Memory B cell (primary cell): ENCODE measurements around the gene FKBP2.
A peak's percentile ranks its signal among the peaks of the same experiment; 100 is the strongest.

Experiments used
- ATAC-seq: fragments of 150-1000 bp; cut with Tn5 transposase; 2 replicates; pipeline ENCODE4 v1.10.0; 2021; ENCODE audit warnings: low read depth, mild to moderate bottlenecking, moderate library complexity
- DNase-seq, 2 donors: peaks; one replicate each; pipeline ENCODE4 v3.0.0; 2022; ENCODE audit warnings: low spot score in 2 of 2
- H3K27ac Mint-ChIP-seq: one replicate; pipeline ENCODE4 v1.8.0; 2022; ENCODE audit warnings: mild to moderate bottlenecking, moderate library complexity, mixed read lengths
- H3K27me3 Mint-ChIP-seq: one replicate; pipeline ENCODE4 v1.8.0; 2022; ENCODE audit warnings: mixed read lengths
- H3K36me3 Mint-ChIP-seq: one replicate; pipeline ENCODE4 v1.8.0; 2022; ENCODE audit warnings: mild to moderate bottlenecking, mixed read lengths
- H3K4me1 Mint-ChIP-seq: one replicate; pipeline ENCODE4 v1.8.0; 2022; ENCODE audit warnings: mixed read lengths
- H3K4me3 Mint-ChIP-seq: one replicate; pipeline ENCODE4 v1.8.0; 2022; ENCODE audit warnings: mild to moderate bottlenecking, moderate library complexity, mixed read lengths
- H3K9me3 Mint-ChIP-seq: one replicate; pipeline ENCODE4 v1.8.0; 2022; ENCODE audit warnings: mixed read lengths

FKBP2 gene

GRCh38 chr11:64281957-64282770, 41.3 kb downstream of the FKBP2 start:
- Mint-ChIP-seq H3K27ac (peak overlapping the region; percentile 62), H3K4me1 (peaks cover 13% of the 10 kb centered on the region), H3K36me3 (peaks cover 11% of the 10 kb centered on the region), H3K4me3 (no peak overlapping the region), H3K9me3 (no peaks in the 10 kb centered on the region), H3K27me3 (no peaks in the 10 kb centered on the region)
- no peak for DNase-seq
- ATAC-seq = no peak

GRCh38 chr11:64283092-64283491, 42.2 kb downstream of the FKBP2 start:
- peaks cover 13% of the 10 kb centered on the region for H3K4me1 Mint-ChIP-seq
- peak overlapping the region; percentile 99 for H3K27ac Mint-ChIP-seq
- H3K27me3 Mint-ChIP-seq = no peaks in the 10 kb centered on the region
- ATAC-seq (no peak), DNase-seq (no peak)
- H3K4me3 Mint-ChIP-seq = peak overlapping the region; percentile 51
- H3K36me3 Mint-ChIP-seq = peaks cover 11% of the 10 kb centered on the region
- no peaks in the 10 kb centered on the region for H3K9me3 Mint-ChIP-seq

GRCh38 chr11:64284048-64284961, 43.4 kb downstream of the FKBP2 start, which contains the start of gene BAD:
Gene BAD (minus strand): TSS chr11:64284665. CDS start chr11:64284368, 297 bp downstream.
- peaks cover 13% of the 10 kb centered on the region for H3K4me1 Mint-ChIP-seq
- ATAC-seq (peak; percentile 74), DNase-seq (peak; percentile 80 to 87)
- H3K4me3 Mint-ChIP-seq = peak within 1 kb of the TSS; percentile 97
- H3K9me3 Mint-ChIP-seq = no peaks in the 10 kb centered on the region
- no peaks in the 10 kb centered on the region for H3K27me3 Mint-ChIP-seq
- peaks cover 6% of the 10 kb centered on the region for H3K36me3 Mint-ChIP-seq
- H3K27ac Mint-ChIP-seq = peak within 1 kb of the TSS; percentile 99

GRCh38 chr11:64284962-64285884, 44.3 kb downstream of the FKBP2 start, which contains the start of gene GPR137:
Gene GPR137 (plus strand): TSS chr11:64285848. CDS start chr11:64286525, 677 bp downstream.
- peak; percentile 98 to 100 for DNase-seq

GRCh38 chr11:64285885-64286800, 45.2 kb downstream of the FKBP2 start:
- Mint-ChIP-seq H3K4me3 (peak overlapping the region; percentile 97), H3K27me3 (peaks cover 5% of the 10 kb centered on the region), H3K36me3 (peaks cover 5% of the 10 kb centered on the region), H3K4me1 (peaks cover 17% of the 10 kb centered on the region), H3K27ac (peak overlapping the region; percentile 99), H3K9me3 (no peaks in the 10 kb centered on the region)
- DNase-seq (no peak), ATAC-seq (no peak)

More at GRCh38 chr11:64284962-64285884, 44.3 kb downstream of the FKBP2 start, which contains the start of gene GPR137:
- peak; percentile 71 for ATAC-seq
- Mint-ChIP-seq H3K27ac (peak within 1 kb of the TSS; percentile 99), H3K27me3 (no peaks in the 10 kb centered on the region), H3K36me3 (peaks cover 6% of the 10 kb centered on the region), H3K9me3 (no peaks in the 10 kb centered on the region), H3K4me1 (peaks cover 13% of the 10 kb centered on the region), H3K4me3 (peak within 1 kb of the TSS; percentile 97)

GRCh38 chr11:64286801-64287159, 45.9 kb downstream of the FKBP2 start:
- Mint-ChIP-seq H3K4me3 (peak overlapping the region; percentile 87), H3K4me1 (peaks cover 17% of the 10 kb centered on the region), H3K9me3 (no peaks in the 10 kb centered on the region), H3K36me3 (peaks cover 3% of the 10 kb centered on the region), H3K27ac (peak overlapping the region; percentile 79), H3K27me3 (peaks cover 5% of the 10 kb centered on the region)
- ATAC-seq (no peak), DNase-seq (no peak)

GRCh38 chr11:64287676-64288352, 46.9 kb downstream of the FKBP2 start:
- DNase-seq (no peak), ATAC-seq (no peak)
- Mint-ChIP-seq H3K4me1 (peaks cover 18% of the 10 kb centered on the region), H3K9me3 (no peaks in the 10 kb centered on the region), H3K36me3 (no peaks in the 10 kb centered on the region), H3K27me3 (peaks cover 7% of the 10 kb centered on the region), H3K27ac (no peak overlapping the region), H3K4me3 (no peak overlapping the region)

- H3K4me1 Mint-ChIP-seq = peaks cover 16% of the 10 kb centered on the region
- H3K9me3 Mint-ChIP-seq = no peaks in the 10 kb centered on the region
- no peak for ATAC-seq
- no peak for DNase-seq
- H3K27ac Mint-ChIP-seq = no peak overlapping the region
- H3K36me3 Mint-ChIP-seq = no peaks in the 10 kb centered on the region
- no peak overlapping the region for H3K4me3 Mint-ChIP-seq
- peaks cover 10% of the 10 kb centered on the region for H3K27me3 Mint-ChIP-seq
Observed at GRCh38 chr11:64288353-64288750, 47.5 kb downstream of the FKBP2 start.

GRCh38 chr11:64289002-64289564, 48.2 kb downstream of the FKBP2 start:
- Mint-ChIP-seq H3K36me3 (no peaks in the 10 kb centered on the region), H3K4me1 (peaks cover 14% of the 10 kb centered on the region), H3K27ac (no peak overlapping the region), H3K9me3 (no peaks in the 10 kb centered on the region), H3K27me3 (peaks cover 13% of the 10 kb centered on the region), H3K4me3 (no peak overlapping the region)
- no peak for ATAC-seq
- DNase-seq = no peak

GRCh38 chr11:64290352-64291261, 49.7 kb downstream of the FKBP2 start:
- H3K4me3 Mint-ChIP-seq = peak overlapping the region; percentile 87
- DNase-seq (no peak), ATAC-seq (no peak)
- no peak overlapping the region for H3K27ac Mint-ChIP-seq
- peaks cover 14% of the 10 kb centered on the region for H3K4me1 Mint-ChIP-seq
- no peaks in the 10 kb centered on the region for H3K9me3 Mint-ChIP-seq
- no peaks in the 10 kb centered on the region for H3K36me3 Mint-ChIP-seq
- peaks cover 19% of the 10 kb centered on the region for H3K27me3 Mint-ChIP-seq

GRCh38 chr11:64291262-64291751, 50.4 kb downstream of the FKBP2 start, which contains the start of gene KCNK4:
Gene KCNK4 (plus strand): TSS chr11:64291302. CDS start chr11:64293019, 1,717 bp downstream.
- Mint-ChIP-seq H3K4me1 (peaks cover 13% of the 10 kb centered on the region), H3K4me3 (peak within 1 kb of the TSS; percentile 87), H3K27me3 (peaks cover 21% of the 10 kb centered on the region), H3K9me3 (no peaks in the 10 kb centered on the region), H3K36me3 (no peaks in the 10 kb centered on the region), H3K27ac (no peak within 1 kb of the TSS)
- ATAC-seq (no peak), DNase-seq (no peak)
